ENCODE results near the gene C2orf68.
"Not testable (repeated sequence)": the region's sequence is repeated elsewhere in the genome, so short reads cannot be mapped to it uniquely, and the experiment has no call there.

Gene C2orf68

GRCh38 chr2:85628658-85629057 is 16.8 kb upstream of the C2orf68 start:
- no peak for DNase-seq

- no peak for DNase-seq
Observed at GRCh38 chr2:85623991-85624390, 12.1 kb upstream of the C2orf68 start.

GRCh38 chr2:85621338-85621737 is 9.5 kb upstream of the C2orf68 start:
- DNase-seq = no peak

- no peak for DNase-seq
Observed at GRCh38 chr2:85619617-85620016, 7.8 kb upstream of the C2orf68 start.

DNA sequence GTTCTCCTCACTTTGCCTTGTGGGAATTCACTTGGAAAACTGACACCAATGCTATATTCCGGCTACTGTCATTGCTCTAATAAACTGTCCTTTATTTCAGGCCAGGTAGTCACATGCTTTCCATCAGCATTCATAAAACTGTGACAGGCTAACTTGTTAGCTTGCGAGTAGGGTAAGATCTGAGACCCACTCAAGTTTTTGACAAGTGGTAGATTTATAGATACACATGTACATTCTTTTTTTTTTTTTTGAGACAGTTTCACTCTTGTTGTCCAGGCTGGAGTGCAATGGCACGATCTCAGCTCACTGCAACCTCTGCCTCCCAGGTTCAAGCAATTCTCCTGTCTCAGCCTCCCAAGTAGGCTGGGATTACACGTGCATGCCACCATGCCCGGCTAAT is 5.9 kb upstream of the C2orf68 start:
- not testable (repeated sequence) for DNase-seq

- DNase-seq = no peak
Observed at GRCh38 chr2:85615413-85615728, 3.5 kb upstream of the C2orf68 start.

DNA sequence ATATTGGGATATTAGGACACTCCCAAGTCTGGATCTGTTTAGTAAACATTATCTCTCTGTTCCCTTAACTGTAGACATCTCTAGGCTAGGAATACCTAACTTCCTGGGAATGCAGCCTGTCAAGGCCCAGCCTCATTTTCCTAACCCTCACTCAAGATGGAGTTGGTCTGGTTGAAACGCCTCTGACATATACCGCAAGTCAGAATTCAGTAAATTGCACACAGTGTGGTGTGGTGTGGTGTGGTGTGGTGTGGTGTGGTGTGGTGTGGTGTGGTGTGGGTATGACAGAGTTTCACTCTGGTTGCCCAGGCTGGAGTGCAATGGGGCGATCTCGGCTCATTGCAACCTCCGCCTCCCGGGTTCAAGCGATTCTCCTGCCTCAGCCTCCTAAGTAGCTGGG is 2.9 kb upstream of the C2orf68 start:
- not testable (repeated sequence) for DNase-seq

DNA sequence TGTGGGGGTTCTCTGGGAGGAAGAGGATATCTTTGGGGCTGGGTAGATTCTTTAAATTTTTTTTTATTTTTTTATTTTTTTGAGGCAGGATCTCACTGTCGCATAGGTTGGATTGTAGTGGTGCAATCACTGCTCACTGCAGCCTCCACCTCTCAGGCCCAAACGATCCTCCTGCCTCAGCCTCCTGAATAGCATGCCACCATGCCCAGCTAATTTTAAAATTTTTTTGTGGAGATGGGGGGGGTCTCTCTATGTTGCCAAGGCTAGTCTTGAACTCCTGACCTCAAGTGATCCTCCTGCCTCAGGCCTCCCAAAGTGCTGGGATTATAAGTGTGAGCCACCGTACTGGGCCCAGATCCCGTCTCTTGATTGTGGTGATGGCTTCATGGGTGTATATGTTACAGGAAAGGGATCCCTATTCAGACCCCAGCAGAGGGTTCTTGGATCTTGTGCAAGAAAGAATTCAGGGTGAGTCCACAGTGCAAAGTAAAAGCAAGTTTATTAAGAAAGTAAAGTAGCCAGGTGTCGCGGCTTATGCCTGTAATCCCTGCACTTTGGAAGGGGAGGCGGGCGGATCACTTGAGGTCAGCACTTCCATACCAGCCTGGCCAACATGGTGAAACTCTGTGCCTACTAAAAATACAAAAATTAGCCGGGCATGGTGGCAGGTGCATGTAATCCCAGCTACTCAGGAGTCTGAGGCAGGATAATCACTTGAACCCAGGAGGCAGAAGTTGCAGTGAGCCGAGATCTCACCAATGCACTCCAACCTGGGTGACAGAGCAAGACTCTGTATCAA is 2.0 kb upstream of the C2orf68 start:
- no peak for DNase-seq

- no peak for DNase-seq
Observed at GRCh38 chr2:85611217-85611704, 605 bp downstream of the C2orf68 start.

- no peak for DNase-seq
Observed at GRCh38 chr2:85607268-85608215, 4.3 kb downstream of the C2orf68 start.

- DNase-seq = no peak
Observed at GRCh38 chr2:85606116-85606455, 5.8 kb downstream of the C2orf68 start.

DNA sequence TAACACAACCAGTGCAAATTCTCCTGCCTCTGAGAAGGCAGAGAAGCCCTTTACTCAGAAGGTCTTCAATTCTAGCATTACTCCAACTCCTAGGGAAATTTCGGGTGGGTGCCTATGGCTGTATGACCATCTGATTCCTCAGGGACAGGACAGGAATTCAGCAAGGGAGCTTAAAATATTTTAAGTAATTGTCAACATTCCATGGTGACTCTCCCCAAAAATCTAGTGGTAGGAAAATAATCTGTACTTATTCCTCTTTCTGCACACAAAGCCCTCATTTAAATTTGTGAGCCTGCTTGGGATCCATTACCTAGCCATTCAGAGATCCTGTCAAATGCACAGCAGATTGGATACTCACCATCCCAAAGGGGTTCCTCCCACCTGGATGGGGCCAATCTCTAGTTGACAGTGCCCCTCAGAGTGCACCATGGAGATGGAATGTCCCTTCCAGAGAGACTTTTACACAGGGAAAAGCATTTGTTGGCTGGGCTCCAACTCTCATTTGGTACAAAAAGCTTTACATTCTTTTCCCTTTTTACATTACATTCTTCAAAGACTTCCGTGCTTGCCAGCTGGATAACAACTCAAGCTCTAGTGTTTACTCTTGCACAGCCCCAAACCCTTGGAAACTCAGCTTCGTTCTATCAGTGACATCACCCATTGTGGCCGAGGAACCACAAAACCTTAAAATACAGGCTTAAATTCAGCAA is 6.3 kb downstream of the C2orf68 start:
- DNase-seq = no peak

DNA sequence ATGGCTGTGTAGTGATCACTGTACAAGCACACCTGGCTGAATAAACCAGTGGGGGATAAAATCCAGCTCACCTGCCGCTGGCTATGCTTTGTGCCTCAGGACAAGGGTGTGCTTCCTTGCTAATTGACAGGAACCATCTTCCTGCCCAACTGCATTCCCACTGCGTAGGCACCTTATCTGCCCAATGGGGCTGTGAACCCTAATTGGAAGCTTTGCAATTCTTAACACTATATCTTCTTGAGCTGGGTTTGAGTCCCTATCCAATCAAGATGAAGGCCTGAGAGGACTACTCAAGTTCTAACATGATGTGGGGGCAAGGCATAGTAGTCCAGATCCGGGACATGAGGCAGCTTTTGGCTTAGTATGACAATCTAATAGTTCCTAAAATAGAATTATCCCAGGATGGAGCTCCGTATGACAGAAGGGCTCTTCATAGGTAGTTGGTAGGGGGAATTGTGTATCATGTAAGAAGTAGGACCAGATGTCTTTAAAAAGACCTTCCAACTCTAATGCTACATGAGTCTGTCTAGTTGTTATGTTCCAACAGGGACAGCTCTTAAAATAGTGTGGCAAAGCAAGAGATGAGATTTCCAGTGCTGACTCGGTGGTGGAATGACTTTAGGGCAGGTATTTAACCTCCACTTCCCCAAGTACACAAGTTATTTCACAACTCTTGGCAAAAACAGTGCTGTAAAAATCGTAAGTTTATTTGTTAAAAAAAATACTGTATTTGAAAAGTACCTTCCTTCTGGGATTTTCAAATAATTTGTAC is 7.1 kb downstream of the C2orf68 start:
- no peak for DNase-seq

- not testable (repeated sequence) for DNase-seq
Observed at GRCh38 chr2:85604133-85604444, 7.8 kb downstream of the C2orf68 start.

- DNase-seq = peak; percentile 55
Observed at GRCh38 chr2:85602476-85603234, 9.2 kb downstream of the C2orf68 start, which contains the start of gene TMEM150A. TSS of gene TMEM150A (minus strand) at chr2:85602698. CDS start at chr2:85601948, 750 bp downstream.

- DNase-seq = no peak
Observed at GRCh38 chr2:85601771-85602475, 9.9 kb downstream of the C2orf68 start.

- no peak for DNase-seq
Observed at GRCh38 chr2:85600951-85601770, 10.7 kb downstream of the C2orf68 start.

DNA sequence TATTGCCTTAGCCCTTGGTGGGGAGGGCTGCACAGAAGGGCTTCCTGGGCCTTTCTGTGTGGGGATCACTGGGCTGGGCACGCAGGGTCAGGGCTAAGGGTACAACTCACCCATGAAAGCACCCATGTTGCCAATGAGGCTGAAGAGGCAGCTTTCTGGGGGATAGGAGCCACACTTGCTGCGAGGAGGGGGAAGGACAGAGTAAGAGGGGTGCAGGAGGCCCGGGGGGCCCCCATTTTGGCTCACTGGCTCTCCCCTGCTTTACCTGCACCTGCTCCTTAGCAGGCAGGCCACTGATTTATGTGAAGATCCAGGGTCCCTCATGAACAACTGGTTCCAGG is 11.7 kb downstream of the C2orf68 start:
- DNase-seq = no peak

DNA sequence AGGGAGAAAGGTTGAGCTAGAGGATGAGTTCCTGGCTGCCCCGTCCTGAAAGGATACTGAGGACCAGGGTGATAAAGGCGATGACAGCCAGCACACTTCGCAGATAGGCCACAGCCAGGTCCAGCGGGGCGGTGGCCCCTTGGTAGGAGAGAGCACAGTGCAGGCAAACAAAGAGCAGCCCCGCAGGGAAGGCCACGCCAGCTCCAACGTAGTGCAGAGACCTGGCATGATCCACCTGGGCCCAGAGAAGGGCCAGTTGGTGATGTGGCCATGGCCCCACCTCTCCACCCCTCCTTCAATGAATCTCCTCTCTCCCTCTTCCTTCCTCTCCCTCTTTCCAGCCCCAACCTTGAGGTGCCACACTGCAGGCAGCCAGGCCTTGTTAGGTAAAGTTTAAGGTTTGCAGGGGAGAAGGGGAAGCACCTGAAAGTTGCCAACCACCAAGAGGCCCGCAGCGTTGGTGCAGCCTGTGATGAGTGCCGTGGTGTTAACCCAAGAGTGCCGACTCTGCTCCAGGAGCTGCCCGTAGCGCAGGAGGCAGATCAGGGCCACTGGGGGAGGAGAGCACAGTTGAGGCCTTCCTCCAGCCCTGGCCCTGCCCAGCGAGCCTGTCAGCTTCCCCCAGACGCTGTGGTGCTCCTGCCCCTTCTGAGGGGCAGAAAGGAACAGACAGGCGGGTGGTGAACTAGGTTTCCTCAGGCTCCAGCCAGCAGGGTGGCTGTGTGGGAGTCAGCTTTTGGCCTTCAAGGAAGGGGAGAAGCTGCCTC is 12.2 kb downstream of the C2orf68 start:
- DNase-seq = no peak

Data from NCI-H2107 (cell line).